ENCODE data around the gene CYP17A1.

Gene CYP17A1

DNA sequence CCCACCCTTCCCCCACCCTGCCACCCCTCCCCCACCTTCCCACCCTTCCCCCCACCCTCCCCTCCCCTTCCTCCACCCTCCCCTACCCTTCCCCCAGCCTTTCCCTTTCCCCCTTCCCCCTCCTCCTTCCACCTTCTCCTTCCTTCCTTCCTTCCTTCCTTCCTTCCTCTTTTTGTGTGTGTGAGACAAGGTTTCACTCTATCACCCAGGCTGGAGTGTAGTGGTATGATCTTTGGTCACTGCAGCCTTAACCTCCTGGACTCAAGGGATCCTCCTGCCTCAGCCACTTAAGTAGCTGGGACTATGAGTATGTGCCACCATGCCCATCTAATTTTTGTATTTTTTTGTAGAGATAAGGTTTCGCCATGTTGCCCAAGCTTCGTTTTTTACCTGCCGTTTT lies 35.2 kb downstream of the CYP17A1 start:
- no peak for DNase-seq

DNA sequence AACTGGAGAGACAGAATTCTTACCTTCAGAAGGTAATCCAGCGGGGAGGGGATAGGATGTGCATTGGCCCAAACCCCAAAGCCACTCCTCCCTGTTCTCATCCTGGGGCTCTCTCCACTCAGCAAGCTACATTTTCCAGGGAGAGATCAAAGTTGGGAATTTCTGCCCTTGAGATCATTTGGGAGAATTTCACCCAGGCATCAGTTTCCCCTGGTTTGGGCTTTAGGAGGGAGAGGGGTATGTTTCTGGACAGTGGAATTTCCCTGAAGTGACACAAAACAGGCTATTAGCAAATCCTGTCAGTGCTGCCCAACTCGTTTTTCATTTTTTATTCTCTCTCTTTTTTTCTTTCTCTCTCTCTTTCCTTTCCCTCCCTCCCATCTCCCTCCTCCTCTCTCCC lies 35.7 kb downstream of the CYP17A1 start:
- DNase-seq = no peak

DNA sequence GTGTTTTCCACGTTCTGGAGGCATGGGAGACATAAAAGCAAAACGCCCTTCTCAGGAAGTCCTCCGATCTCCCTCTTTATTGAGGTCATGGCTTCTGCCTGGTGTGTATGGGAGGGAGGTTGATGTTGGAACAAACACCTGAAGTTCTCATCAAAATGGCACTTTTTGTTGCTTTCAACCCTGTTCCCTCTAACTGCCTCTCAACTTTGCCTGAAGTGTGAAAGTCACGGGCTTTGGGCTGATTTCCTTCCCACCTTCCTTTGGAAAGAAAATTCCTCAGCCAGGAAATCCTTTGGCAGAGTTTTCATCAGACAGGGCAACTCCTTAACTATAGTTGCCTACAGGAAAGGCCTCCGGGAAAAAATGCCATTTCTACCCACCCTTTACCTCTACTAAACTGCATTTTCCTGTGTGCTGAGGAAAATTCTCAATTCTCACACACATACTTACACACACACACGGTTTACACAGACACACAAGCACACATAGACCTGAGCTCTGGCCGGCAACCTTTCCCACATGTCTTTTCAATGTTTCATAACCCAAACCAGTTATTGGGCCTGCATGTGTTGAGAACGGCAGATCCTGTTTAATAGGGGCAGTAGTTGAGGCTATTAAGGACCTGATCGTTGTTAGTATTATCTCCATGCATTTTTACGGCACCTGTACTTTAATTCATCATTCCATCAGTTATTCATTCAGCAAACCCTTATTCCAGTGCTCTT lies 36.4 kb downstream of the CYP17A1 start:
- no peak for DNase-seq

DNA sequence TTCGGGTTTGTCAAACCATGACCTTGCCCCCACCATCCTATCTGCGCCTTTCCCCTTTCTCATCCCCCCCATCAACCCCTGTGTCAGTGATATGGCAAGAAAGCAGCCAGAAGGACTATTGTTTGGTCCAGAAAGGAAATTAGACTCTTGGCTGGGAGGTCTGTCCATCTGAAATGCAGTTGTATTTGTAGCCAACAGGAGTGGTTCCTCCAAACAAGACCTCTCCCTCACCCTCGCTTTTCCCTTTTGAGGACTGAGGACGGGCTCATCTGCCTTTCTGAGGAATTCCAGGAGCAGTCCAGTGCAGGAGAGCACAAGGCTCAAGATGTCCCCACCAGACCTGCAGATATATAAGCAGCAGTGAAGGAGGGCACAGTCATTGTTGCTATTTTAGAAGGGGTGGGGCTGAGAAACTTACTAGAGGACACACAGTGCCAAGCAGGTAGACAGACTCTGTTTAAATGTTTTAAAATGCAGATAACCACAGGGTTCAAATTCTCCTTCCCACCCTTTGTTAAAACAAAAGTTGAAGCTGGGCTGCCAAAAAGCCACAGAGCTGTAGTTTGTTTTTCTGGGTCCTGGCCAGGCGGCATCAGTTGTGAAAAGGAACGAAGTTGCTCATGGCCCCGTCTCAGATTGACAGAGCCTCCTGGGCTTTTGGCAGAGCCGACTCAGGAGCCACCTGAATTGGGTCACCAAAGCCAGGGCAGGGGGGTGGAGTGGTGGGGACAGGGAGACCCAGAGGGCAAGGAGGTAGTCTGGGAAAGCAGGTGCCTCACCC lies 37.3 kb downstream of the CYP17A1 start:
- no peak for DNase-seq

DNA sequence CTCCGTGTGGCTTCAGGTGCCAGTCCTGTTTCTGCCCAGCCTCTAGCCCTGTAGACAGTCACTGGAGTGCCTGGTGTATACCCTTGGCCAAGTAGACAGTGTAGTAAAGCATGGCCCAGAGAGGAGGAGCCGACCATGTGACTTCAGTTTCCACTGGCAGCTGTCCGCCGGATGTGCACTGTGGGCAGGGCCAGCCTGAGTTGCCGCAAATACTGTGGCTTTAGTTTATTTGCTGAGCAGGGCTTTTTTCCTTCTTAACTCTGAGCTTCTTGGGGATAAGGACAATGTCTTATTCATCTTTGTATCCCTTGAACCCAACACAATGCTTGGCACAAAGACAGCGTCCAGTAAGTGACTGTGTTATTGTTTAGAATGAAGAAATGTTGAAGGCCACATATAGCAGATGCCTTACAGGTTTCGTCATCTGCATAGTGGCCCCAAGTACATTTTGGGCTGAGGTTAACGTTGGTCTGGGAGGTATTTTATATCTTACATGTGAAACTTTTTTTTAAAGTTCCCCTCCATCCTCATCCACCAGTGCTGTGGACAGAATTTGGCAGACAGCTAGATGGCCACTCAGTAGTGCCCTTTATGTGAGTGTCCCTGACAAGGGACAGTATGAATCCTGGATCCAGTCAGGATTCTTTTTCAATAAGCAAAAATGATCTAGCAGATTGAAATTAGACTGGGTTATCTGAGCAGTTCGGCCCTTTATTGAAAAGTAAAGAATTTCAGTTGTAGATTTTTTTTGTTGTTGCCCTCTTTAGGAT lies 40.6 kb downstream of the CYP17A1 start:
- peak; percentile 31 to 38 for DNase-seq

DNA sequence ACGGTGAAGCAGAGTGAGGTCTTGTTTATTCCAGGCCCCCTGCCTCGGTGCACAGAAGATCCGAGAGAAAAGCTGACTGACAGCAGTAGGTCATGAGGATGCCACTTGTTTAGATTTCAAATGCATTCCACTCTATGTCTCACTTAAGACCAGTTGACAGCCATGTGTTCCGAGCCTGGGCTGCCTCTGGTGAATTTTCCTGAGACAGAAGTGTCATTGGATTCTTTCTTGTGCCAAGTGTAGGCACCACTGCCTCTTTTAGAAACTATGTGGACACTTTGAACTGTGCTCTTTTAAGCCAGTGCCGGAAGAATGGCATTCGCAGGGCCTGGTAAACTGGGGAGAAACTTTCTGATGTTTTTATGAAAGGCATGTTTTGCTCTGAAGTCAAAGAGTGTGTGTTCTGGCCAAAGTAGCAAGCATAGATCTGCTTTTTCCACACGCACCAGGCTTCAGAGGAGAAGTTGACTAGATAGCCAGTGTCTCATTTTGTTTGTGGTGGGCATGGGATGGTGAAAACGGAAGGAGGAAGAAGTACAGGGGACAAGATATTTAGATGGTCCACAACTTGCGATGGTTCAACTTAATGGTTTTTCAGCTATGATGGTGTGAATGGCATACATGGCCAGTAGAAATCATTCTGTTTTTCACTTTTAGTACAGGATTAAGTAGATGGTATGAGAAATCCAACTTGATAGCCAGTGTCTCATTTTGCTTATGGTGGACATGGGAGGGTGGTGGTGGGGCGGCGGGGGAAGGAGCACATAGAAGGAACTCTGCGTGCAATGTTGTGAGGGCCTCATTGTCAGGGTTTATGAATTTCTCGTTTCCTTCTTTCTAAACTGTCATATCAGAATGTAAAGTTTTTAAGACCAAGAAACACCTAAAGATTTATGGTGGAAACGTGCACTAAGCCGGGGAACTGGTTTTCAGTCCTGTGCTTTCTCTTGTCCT lies 41.5 kb downstream of the CYP17A1 start:
- DNase-seq = no peak

DNA sequence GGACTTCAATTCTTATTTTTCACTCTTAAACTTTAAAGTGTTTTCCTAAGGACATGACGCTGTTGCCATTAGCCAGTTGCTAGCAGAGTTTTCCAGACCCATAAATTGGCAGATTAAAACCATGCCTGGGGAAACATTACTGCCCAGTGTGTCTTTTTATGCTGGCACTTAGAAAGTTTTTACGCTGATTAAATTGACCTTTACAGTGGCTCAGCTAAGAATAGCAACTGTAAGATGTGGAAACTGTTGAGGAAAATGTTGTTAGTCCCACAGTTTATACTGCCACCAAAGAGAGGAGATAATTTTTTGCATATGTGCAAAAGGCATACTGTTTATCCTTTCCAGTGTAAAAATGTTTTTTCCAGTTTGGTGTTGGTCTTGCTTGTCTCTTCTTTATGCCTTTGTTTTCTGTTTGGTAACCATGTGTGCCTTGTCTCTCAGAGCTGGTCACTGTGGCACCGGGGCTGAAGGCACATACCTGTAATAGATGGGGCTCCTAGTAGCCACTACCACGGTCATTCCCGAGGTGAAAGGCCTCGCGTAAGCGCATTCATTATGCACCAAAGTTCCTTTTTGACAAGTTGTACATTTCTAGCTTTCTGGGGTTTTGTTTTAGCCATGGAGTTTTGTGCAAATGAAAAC lies 45.3 kb downstream of the CYP17A1 start:
- no peak for DNase-seq

DNA sequence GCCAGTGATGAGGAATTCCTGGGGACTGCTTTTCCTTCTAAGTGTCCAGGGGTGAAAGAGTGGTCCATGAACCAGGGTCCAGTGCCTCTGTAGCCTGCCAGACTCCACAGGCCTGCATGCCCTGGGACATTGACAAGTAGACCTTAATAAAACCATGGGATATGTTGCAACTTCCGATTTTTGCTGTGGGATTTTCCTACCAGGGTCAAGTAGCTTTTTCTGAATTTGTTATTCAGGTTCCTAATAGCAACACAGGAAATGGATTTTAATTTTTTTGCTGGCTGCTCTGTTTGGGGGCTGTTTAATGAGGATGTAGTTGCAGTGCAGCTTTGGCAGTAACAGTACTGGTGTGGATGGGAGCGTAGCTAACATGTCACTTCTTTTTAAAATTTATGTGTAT lies 51.4 kb downstream of the CYP17A1 start:
- no peak for DNase-seq

DNA sequence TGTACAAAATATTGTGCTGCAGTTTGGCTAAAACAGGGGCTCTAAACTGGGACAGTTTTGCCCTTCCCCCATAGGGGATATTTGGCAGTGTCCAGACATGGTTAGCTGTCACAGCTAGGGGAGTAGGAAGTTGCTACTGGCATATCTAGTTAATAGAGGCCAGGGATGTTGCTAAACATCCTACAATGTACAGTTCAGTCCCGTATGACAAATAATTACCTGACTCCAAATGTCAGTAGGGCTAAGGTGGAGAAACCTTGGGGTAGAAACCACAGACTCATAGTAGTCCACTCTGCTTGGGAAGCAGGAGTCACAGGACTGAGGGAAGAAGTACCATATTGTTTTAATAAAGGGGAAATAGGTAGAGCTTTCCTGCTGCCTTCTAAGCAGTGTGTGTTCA lies 53.6 kb downstream of the CYP17A1 start:
- DNase-seq = no peak

DNA sequence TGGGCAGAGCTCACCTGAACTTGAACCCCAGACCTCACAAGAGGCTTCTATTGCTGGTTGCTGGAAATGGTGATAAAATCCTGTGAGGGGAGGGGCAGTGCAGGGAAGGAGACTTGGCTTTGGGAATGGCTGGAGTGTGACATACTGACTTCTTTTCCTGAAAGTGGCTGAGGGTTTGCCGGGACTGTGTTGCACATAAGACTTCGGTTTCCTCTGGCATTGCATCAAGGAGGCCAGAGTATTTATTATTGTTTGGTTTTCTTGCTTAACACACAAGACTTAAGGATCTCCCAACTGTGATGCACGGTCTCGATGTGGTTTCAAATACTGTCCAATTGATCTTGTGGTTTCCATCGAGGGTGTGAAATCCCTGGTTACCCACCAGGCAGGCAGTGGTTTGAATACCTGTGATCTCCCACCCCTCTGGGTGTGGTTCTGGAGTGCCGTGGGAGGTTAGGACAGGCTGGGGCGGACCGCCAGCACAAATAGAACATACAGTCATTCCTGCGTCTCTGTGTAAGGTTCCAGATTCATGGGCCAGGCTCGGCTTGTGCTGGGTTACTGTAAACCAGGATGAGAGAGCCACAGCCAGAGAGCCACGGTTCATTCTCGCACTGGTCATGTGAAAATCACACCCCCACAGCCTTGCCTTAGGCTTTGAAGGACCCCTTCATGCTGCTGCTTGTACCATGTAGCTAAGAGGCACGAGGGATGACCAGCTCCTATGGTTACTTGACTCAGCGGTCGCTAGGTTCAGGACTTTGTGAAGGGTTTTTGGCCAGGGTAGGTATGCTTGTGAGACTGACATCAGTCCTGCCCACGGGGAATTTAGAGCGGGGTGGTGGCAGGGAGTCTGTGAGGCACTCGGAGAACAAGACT lies 54.3 kb downstream of the CYP17A1 start:
- DNase-seq = no peak

DNA sequence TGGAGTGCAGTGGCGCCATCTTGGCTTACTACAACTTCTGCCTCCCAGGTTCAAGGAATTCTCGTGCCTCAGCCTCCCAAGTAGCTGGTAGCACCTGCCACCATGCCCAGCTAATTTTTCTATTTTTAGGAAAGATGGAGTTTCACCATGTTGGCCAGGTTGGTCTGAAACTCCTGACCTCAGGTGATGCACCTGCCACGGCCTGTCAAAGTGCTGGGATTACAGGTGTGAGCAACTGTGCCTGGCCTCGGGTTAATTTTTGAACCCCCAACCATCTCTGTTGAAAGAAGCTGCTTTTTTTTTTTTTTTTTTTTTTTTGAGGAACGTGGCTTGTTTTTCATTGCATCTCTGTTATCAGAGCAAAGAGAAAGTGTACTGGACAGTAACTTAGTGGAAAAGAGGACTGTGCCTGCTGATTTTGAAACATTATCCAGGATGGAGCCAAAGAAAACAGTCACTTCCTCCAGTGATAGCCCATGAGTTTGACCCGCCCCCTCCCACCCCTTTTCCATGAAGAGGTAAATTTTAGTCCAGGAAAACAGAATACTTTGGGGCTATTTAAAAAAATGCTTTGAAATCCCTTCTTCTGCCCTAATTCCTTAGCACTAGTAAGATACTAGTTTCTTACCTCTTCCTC lies 55.2 kb downstream of the CYP17A1 start:
- no peak for DNase-seq

DNA sequence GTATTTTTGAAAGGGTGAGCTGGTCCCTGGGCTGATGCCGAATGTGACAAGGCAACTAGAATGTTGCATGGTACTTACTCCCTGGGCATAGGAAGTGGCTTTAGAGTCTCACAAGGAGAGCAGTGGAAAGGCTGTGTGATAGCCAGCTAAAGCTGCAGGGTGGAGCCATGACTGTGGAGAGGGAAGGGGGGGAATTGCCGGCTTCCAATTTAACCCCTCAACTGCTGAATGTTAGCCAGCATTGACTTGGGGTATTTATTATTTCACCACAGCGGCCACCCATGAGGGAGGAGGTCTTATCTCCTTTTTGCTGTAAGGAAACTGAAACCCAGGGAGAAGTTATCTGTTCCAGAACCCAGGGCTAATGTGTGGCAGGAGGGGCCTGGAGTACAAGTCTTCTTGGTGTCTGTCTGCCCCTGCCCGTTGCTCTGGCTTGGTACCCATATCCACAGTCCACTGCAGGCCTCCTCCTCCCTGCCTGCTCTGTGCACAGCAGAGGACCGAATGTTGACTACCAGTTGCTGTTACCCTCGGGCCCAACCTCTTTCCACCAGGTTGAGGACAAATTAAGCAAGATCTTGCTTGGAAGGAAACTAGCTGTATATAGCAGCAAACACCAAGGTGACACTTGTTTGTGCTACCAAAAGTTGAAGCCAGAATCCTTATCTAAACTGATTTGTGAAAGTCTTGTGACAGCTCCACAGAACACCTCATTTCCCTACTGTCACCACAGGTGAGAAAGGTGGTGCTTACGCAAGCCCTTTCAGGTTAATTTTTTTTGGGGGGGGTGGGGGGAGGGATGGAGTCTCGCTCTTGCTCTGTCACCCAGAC lies 55.9 kb downstream of the CYP17A1 start:
- no peak for DNase-seq
